GM18861 (cell line): ENCODE results near the gene CCL17.
"Not testable (repeated sequence)": the region's sequence is repeated elsewhere in the genome, so short reads cannot be mapped to it uniquely, and the experiment has no call there.

Experiments used
- ATAC-seq: cut with Tn5 transposase; IDR thresholded peaks from one replicate; pipeline ENCODE4 v1.9.1; 2021; ENCODE audit not compliant: unreplicated experiment

Gene CCL17

GRCh38 chr16:57395026-57395425, 9.5 kb upstream of the CCL17 start:
- ATAC-seq, result no peak

DNA sequence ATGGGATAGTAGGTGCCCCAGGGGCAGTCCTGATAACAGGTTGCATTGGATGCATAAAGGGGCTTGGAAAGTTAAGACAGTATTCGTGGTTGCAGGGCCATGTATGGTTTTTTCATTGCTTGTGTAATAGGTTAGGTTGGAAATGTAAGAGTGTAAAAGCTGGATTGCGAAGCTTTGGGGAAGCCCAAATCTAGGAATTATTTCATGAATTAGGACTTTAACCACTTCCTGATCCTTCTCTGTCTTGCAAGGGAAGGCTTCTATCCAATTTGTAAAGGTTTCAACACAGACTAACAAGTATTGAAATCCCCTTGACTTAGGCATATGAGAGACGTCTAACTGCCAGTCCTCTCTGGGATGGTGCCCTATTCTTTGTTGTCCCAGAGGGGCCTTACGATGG, 7.8 kb upstream of the CCL17 start:
- no peak for ATAC-seq

DNA sequence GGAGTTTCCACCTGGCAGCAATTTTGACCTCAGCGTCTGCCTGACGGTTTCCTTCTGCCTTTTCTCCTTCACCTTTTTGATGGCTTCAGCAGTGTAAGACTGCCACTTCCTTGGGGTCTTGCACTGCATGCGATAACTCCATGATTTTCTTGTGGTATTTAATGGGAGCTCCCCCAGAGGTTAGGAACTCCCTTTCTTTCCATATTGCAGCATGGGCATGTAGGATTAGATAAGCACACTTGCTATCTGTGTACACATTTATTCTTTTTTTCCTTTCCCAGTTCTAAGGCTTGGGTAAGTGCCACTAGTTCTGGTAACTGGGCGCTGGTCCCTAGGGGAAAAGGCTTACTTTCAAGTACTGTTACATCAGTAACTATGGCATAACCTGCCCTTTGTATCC, 7.1 kb upstream of the CCL17 start:
- not testable (repeated sequence) for ATAC-seq

DNA sequence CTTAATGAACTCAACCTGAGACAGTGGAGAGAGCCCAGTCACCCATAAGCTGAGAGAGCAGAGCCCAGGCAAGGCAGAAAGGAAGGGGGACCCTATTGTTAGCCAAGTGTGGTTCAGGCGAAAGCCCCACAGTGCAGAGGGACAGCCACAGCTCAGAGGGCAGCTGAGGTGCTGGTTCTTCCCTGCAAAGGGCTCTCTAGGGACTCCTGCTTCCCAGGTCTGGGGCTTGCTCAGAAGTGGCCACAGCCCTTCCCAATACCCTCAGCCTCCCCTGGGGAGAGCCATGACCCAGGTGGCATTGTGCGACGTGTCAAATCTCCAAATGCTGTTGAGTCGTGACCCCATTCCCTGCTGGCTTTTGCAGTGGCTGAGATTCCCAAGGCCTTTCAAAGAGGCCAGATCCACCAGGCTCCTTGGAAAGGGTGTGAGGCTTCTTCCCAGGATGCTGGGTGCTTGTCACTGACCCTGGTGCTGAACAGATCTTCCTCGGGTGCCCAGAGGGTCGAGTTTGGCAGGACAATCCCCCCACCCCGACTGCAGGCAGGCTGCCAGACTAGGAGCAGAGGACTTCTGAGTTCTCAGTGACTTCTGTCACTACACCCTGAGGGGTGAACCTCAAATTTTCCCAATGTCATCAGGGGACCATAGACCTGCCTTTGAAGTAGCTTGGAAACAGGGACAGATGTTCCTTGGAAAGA, 2.5 kb upstream of the CCL17 start:
- ATAC-seq, result no peak

DNA sequence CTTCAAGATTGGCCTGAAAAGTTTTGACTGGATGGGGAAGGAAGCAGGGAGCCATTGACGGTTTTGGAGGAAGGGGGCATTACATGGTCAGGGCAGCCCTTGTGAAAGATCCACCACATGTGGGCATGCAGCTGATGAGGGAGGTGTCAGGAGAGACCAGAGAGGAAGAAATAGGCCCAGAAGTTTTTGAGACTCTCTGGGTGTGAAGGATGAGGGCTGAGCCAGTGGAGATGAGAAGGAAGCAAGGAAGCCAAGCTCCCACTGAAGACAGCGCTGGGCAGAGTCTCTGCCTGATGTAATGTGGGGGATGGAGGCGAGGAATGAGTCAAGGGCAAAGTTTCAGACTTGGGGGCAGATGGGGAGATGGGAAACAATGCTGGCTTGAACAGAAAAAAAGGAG, 530 bp downstream of the CCL17 start:
- ATAC-seq, result no peak

DNA sequence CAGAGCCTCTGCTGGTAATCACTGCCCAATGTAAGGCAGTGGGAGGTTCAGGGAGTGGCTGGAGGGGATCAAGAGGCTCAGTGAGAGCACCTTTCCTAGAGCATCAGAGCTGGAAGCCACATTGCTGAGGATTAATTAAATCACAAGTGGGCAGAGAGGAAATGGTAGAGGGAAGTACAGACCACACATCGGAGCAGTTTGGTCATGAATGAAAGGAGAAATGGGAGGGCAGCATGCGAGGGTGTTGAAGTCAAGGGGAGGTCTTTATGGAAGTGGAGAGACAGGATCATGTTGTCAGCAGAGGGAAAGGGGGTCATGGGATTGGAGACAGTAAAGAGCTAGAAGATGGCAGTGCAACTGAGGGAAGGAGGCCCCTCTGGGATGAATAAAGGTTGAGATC, 2.3 kb downstream of the CCL17 start:
- no peak for ATAC-seq

DNA sequence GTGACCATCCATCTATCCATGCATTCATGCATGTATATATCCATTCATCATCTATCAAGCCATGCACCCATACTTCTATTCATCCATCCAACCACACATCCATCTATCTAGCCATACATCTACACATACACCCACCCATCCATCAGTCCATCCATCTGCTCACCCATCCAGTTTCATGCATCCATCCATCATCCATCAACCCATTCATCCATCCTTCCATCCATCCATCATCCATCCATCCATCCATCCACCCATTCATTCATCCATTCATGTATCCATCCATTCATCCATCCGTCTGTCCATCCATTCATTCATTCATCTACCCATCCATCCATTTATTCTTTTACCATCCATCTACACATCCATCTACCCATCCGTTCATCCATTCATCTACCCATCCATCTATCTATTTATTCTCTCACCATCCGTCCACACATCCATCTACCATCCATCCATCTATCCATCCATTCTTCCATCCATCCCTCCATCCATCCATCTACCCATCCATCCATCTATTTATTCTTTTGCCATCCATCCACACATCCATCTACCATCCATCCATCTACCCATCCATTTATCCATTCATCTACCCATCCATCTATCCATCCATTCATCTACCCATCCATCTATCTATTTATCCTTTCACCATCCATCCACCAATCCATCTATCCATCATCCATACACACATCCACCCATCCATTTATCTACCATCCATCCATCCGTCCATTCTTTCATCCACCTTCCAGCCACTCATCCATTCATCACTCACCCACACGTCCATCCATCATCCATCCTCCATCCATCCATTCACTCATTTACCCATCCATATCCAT, 3.2 kb downstream of the CCL17 start:
- no peak for ATAC-seq

DNA sequence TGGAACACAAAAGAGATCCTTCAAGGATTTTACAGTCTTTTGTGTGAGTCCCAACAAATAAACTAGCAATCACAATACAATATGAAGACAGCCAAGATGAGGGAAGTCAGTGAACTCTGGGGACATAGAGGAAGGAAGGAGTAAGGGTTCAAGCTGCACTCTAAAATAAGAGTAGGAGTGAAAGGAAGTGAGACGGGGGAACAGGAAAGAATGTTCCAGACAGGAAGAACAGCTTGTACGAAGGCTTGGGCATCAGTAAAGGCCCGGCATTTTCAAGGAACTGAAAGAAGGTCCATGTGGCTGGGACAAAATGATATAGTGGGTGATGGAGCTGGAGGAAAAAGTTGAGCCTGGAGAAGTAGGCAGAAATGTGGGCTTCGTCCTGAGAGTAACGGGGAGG, 4.5 kb downstream of the CCL17 start:
- ATAC-seq, result no peak

GRCh38 chr16:57409870-57410587, 5.5 kb downstream of the CCL17 start:
- no peak for ATAC-seq

DNA sequence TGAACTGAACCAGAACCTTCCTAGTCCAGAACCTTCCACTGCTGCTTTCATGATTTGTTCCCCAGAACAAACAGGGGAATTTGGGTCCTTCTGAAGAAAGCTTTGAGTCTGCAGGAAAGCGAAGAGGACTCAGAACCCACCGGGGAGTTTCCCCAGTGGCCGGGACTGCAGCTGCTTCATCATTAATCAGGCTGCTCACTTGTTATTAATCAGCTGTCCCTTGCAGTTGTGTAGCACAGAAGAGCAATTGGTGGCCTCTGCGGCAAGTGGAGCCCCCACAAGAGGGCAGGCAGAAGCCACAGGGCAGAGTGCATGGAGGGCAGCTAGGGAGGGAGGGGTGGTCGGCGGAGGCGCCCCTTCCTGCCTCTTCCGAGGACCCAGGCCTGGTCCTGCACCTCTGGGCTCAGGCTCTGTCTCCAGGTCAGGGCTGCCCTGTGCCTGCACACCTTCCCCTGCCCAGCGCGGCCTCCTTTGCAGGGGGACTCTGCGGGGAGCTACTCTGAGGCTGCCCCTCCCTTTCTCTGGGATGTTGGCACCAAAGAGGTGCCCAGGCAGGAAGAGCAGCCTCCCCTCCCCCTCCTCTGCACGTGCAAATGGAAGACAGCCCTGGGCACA, 6.9 kb downstream of the CCL17 start:
- ATAC-seq, result no peak

GRCh38 chr16:57412584-57412983, 8.0 kb downstream of the CCL17 start:
- ATAC-seq, result no peak

DNA sequence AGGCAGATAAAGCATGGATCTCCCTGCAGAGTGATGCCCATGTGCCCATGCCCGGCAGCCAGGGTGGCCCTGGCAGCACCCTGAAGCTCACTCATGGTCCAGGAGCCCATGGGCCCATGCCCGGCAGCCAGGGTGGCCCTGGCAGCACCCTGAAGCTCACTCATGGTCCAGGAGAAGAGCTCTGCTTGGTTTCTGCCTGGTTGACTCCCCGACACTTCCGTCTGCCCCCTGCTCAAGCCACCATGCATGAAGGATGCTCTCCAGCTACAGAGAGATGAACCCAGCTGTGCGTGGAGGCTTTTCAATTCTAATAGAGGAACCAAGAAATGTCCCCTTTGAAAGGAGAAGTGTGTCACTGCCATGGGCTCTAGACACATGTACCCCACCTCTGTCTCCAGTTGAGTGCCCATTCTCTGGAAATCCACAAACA, 8.7 kb downstream of the CCL17 start:
- peak; percentile 67 for ATAC-seq

DNA sequence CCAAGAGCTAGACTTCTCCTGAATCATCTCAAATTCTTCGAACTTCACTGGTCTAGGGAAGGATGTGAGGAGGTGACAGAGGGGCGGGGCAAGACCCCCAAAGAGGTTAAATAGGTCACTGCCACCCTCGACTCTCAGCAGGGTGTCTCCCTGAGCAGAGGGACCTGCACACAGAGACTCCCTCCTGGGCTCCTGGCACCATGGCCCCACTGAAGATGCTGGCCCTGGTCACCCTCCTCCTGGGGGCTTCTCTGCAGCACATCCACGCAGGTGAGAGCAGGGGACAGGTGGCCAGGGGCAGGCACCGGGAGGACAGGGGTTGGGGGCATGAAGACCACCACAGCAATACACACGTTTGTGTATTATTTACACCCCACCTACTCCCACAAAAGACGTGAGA, 9.2 kb downstream of the CCL17 start:
- ATAC-seq, result no peak

GRCh38 chr16:57416084-57416483, 11.5 kb downstream of the CCL17 start:
- no peak for ATAC-seq

DNA sequence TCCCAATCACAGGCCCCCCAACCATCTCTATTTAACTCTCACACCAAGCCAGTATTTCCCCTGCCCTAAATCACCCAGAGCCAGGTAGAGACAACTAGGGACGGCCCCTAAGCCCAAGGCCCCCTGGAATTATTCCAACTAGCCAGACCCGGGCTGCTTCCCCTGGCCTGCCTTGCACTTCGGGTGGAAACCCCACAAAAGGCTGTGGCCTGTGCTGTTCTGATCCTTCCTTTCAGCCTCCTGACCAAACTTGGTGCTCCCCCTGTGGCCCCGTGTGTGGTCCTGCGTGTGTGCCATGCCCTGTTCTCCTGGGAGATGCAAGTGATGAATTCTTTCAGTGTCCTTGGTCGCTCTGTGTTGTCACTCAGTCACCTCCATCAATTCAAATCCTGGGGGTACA, 14.9 kb downstream of the CCL17 start:
- ATAC-seq, result no peak

DNA sequence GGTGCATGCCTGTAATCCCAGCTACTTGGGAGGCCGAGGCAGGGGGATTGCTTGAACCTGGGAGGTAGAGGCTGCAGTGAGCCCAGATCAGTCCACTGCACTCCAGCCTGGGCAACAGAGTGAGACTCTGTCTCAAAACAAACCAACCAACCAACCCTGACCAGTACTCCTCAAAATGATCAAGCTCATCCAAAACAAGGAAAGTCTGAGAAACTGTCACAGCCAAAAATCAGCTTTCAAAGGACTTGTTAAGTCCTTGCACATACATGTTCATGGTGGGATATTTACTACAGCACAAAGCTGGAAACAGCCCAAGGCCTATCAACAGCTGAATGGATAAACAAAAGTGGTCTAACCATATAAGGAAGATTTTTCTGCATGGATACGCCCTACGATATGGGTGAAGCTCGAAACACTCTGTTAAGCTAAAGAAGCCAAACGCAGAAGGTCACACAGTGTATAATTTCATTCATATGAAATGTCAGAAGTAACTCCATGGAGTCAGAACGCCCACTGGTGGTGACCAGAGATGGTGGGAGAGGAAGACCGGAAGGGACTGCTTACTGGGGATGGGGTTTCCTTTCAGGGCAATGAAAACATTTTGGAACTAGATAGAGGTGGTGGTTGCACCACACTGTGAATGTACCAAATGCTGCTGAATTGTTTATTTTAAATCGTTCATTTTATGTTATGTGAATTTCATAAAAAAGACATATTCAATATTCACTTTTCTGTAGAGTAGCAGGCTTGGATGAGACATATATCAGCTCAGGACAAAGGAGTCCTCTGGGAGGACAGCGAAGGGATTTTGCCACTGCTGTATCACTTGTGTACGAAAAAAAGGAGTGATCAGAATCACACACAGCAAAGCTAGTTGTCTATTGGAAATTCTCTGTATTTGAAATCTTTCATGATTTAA, 17.7 kb downstream of the CCL17 start:
- ATAC-seq, result no peak

GRCh38 chr16:57423152-57423551, 18.6 kb downstream of the CCL17 start:
- ATAC-seq, result no peak

GRCh38 chr16:57424583-57424982, 20.0 kb downstream of the CCL17 start:
- no peak for ATAC-seq

- ATAC-seq, result no peak
These were observed 21.8 kb downstream of the CCL17 start for GRCh38 chr16:57426356-57426755.

GRCh38 chr16:57427307-57427706, 22.7 kb downstream of the CCL17 start:
- no peak for ATAC-seq
